GM21717 (cell line): ENCODE data around the gene VMAC.

Source experiments
- ATAC-seq: cut with Tn5 transposase; IDR thresholded peaks from one replicate; pipeline ENCODE4 v1.9.1; 2021; ENCODE audit warnings: mild to moderate bottlenecking, moderate library complexity; ENCODE audit not compliant: unreplicated experiment

Gene VMAC

DNA sequence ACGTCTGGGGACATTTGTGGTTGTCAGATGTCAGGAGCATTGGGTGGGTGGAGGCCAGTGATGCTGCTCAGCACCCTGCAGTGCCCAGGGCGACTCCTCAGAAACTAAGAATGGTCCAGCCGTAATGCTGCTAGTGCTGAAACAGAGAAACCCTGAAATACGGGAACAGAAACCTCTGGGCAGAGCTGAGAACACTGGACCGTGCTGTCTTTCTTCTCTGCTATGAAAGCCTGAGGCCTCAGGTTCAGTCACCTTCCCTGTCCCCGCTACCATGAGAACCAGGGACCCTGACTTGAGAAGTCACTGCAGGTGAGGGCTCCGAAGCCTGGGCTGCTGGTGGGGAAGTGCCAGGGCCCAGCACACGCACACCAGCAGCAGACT, 22.8 kb downstream of the VMAC start:
- ATAC-seq, result no peak

DNA sequence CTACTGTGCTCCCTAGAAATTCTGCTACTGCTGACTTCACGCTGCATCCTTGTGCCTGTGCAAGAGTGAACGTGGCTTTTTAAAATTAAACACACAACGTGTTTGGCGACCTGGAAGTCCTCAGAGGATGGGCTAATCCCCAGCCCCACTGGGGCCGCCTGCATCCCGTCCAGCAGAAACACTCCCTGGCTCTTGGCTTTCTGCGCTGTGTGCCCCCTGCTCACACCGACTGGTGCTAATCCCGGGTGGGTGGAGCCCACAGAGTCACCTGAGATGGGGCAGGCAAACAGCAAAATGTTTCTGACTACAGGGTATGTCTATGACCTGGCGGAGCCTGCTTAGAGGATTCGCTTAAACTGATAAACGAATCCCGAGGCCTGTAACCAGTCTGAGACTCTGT, 24.5 kb downstream of the VMAC start:
- ATAC-seq, result no peak

DNA sequence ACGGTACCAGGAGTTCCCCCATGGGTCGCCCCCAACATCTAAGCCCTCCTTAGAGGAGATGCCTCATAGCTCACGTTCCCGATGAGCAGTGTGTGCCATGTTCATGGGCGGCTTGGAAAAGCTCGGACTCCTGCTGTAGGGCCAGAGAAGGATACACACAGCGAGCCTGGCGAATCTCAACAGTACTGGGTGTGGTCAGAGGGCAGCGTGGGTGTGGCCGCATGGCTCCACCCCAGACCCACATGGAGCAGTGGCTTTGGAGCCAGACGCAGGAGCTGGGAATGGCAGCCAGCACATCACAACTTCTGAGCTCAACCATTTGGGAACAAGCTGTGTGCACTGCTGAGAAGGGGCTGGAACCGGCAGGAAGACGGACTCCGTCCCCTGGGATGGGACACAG, 25.0 kb downstream of the VMAC start:
- ATAC-seq, result no peak

DNA sequence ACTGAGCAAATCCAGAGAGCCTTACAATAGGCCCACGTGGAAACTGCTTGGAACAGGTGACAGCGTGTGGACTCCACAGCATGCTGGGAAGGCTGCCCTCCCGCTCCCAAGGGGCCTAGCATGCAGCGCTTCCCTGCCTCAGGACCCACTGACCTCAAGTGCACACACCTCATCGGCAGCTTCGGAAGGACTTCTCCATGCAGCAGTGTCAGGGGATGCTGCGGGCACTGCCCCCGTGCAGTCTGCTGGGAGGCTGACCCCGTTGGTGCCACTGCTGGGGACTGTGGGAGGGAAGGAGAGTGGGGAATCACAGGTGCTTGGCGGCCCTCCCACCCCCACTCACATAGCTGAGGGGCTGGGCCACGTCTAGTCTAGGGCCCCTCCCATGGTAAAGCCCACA, 26.6 kb downstream of the VMAC start:
- ATAC-seq, result no peak

DNA sequence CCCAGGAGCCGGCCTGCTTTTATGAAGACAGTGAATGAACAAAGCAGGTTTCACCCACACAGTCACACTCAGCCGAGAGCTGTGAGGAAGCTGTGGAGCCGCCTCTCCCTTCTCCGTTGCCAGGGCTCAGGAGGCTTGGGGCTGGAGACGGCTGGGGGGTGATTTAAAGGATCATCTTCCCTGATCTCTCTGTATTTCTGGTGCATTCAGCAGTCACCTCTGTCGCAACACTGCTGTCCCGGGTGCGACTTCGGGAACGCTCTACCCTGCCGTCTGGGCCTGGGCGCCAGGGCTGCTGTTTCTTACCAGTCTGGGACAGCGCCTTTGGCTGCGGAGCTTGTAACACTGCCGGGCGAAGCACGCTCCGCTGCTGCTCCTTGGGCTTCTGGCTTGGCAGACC, 27.5 kb downstream of the VMAC start:
- ATAC-seq, result no peak

DNA sequence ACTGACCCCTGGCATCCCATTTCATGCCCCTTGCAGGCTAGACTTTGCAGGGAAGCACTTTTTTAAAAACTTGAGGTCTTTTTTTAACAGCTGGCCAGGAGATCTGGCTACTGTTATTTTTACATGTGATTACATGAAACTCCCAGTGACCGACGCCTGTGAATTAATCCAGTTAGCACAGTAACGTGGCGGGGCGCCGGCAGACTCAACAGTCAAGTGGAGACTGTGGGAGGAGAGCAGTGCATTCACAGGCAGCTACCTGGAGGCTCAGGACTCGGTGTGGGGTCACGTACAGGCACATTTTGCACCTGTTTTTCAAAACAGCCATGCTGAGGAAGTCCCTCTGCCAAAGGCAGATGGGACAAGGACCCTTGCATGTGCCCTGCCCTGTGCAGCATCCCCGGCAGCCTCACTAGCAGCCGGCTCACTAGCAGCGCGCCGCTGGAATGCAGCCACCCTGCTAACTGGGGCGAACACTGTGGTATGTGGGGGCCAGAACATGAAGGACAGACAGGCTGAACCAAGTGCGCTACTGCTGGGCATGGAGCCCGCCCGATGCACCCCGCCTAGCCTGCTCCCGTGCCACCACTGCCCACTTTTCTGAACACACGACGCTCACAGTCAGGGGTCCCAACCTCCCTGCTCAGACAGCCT, 28.1 kb downstream of the VMAC start:
- no peak for ATAC-seq

DNA sequence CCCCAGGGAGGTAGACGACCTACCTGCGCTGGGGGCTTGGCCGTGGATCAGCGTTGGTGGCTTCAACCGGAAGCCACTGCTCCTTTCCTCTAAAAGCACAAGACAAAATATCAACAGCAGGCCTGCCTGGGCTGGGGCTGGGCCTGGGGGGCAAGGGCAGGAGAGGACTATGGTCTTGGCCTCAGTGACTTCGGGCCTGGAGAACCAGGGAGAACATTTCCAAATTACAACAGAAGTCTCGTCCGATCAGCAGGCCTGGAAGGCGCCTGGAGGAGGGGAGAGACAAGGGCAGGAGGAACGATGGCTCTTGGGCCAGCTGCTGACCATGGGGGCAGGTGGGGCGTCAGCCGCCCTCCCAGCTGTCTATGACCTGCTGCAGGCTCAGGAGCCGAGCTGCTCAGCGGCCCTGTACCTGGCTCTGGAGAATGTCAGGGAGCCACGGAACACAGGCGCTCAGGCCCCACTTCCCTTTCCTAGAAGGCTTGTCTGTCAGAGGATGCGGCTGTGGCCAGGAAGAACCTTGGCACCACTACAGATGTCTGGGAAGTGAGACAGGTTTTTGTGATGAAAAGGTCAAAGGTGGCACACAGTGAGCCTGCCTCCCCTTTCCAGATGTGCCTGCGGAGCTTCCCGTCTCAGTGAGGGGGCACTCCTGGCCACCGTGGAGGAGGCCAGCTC, 28.9 kb downstream of the VMAC start:
- no peak for ATAC-seq

DNA sequence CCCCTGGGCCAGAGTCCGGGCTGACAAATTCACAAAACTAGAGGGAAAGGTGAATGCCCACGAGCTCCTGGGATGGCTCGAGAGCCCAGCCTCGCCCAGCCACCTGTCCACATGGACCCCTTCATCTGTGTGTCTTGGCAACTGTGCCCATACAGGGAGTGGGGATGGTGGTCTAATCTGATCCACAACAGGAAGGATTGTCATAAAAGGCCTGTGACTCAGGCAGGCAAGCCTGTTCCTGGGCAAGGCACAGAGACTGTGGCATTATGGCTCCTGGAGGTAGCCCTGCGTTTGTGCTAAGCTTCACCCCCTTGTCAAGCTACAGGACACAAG, 29.4 kb downstream of the VMAC start:
- ATAC-seq, result no peak

DNA sequence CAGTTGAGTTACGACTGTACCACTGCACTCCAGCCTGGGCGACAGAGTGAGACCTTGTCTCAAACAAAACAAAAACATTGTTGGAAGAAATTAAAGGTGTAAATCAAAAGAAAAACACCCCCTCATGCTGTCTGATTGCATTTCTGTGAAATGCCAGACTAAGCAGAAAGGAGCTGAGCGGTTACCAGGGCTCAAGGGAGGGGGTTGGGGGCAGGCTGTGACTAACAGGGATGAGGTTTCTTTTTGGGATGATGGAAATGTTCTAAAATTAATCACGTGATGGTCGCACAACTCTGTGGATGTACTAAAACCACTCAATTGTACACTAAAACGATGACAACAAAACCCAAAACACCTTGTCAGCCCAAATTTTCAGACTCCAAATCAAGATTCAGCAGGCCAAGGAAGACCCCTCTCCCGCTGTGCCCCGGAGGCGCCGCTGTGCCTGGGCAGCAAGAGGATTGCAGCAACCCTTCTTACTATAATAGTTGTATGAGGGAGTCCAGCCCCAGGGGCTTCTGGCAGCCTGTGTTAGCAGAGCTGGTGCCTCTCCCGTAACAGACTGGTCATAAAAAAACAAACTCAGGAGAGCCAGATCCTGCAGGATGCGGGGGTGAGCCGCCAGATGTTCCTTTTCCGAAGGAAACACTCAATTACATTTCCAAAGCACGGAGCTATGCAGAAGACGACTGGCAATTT, 30.3 kb downstream of the VMAC start:
- no peak for ATAC-seq

DNA sequence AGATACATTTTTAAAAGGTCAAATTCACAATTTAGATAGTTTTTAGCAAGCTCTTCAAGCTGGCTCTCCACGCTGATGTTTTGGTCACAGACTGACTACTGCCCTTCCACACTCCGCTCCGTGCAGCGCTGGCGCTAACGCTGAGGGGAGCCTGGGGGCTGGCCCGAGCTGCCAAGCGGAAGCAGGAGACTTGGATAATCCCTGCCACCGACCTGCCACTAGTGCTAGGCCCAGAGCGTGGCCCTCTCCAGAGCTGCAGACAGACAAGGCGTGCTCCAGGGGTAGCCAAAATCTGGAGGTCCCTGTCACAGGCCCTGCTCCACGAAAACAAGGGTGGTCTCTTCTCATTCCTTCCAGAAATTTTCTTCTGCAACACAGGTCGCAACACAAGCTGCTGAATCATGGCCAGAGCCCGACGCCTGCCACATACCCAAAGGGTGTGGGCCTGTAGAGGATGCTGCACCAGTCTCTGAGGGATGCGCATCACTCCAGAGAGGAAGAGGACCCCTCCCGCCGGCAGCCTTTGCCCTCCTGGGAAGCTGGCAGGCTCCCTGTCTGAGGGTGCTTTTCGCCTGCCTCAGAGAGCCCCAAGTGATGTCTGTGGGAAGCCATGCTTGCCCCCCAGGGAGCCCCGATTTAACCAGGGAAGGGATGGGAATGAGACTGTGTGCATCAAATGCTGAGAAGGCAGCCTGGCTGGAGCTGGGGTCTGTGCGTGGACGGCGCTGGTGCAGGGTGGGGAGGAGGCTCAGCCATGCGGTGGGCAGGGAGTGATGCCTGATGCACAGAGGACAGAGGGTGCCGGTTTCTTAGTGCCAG, 31.0 kb downstream of the VMAC start:
- ATAC-seq, result no peak

DNA sequence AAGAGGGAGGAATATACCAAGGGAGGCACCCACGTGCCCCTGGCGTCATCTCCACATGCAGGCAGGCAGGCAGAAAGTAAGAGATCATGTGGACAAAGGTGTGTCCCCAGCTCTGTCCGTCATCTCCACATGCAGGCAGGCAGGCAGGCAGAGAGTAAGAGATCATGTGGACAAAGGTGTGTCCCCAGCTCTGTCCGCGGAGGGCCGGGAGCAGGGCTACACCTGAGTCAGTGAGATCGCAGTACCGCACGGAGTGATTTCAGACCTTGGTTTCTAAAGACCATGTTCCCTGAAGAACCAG, 31.6 kb downstream of the VMAC start:
- ATAC-seq, result no peak

DNA sequence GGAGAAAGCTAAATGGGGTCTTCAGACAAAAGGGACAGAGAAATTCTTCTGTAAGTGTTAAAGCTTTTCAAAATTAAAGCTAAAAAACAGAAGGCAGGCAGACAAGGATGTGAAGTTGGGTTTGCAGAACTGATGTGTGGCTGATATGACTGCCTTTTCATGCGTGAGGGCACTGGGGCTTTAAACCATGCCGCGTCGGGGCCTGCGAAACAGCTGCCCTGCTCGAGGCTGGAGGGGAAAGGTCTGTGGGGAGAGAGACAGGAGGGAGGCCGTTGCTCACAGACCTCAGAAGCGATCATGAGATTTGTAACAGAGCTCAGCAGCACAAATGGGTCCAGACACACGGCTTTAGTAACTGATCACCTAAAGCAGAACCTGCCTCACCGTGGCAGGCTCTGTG, 32.9 kb downstream of the VMAC start:
- no peak for ATAC-seq

DNA sequence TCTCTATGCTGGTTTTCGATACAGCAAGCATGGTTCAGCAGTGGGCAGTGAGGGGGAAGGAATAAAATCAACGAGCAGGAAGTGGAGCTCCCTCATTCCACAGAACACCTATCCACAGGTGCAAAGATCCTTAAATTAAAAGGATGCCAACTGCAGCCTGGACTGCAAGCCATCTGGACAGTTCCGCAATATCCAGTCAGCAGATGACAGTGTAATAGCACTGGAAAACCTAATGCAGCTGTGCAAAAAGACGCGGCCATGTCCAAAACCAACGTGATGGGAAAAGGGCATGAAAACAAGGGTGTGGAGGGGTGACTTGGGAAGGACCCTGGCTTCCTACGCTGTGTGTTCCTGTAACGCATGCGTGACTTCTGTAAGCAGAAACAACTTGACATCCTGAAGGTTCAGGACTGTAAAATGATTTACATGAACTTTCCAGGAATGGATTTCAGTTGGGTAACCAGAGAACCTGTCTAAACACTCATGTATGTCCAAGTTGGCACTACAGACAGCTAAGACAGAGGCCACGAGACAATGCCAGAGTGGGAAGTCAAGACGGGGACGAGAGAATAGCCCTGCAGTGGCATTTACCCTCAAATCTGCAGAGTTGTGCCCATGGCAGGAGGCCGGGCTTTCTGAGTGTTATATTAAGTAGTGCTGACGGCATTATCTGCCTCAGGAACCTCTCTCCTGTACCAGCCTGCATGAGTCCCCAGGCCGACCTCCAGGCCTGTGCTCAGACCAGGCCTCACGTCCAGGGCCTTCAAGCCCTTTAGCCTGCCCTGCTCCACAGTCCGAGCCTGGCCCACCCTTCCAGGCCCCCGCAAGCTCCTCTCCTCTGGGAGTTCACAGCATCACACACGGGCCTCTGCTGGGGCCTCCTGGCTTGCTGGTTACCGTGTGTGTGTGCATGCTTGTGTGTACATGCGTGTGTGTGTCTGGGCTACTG, 35.9 kb downstream of the VMAC start:
- no peak for ATAC-seq

DNA sequence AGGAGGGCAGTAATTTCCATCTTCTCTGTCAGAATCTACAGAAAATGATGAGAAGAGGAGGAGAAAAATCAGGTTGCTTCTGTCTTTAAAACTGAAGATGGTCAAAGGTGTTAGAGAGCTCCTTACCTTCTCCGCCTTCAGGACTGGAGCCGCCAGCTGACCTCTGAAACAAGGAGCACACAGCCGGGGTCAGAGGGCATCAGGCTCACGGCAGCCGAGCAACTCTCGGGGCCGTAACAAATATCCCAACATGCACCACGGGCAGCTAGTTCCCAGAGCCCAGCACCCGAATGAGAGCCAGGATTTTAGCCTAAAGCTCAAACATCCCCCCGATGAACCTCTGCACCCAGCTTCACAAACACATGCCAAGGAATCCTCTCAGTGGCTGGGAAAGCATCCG, 37.0 kb downstream of the VMAC start:
- ATAC-seq, result no peak

DNA sequence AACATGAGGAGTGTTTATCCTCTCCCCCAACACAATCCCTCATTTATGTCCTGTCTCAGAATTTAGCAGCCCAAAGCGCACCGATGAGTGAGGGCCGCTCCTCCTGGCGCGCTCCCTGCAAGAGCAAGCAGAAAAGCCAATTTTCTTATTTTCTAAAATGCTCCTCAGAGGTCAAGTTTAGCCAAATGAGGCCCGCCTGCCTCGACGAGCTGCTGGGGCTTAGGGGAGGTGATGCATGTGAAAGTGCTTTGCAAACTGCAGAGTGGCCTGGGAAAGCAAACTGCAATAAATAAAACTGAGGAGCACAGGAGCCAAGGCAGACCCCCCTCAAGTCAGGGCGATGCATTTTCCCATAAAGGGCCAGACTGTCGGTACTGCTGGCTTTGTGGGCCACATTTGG, 38.4 kb downstream of the VMAC start:
- ATAC-seq, result no peak

DNA sequence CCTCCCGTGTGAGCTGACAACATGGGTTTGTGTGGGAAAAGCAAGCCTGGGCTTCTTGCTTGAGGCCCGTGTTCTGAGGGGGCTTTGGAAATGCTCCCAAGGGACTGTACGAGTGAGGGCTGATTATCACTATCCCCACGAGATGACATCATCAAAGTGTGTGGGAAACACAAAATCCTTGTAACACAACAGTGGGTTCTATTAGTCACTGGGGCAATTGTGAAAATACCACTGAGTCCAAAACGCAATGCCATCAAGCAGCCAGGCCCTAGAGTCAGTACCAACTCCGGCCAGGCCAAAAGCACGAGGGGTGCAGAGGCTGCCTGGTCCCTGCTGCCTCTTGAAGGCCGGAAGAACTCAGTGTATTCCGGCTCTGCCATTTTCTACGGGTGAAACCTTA, 39.0 kb downstream of the VMAC start:
- no peak for ATAC-seq

DNA sequence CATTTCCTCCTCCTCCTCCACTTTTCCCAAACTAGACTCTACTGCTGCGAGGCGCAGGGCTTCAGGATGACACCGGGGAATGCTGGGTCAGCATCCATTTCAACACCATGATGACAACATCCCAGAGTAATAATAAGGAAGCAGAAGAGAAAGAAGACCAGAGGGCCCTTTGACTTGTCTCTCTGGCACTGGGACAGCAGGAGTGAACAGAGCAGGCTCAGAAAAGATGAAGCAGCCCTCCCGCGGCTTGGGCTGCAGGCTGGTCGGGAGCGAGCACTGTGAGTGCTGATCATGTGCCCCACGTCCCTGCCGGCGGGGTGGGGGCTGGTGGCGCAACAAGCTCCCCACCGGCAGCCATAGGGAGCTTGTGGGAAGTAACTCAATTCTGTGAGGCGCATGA, 42.8 kb downstream of the VMAC start:
- ATAC-seq, result no peak

DNA sequence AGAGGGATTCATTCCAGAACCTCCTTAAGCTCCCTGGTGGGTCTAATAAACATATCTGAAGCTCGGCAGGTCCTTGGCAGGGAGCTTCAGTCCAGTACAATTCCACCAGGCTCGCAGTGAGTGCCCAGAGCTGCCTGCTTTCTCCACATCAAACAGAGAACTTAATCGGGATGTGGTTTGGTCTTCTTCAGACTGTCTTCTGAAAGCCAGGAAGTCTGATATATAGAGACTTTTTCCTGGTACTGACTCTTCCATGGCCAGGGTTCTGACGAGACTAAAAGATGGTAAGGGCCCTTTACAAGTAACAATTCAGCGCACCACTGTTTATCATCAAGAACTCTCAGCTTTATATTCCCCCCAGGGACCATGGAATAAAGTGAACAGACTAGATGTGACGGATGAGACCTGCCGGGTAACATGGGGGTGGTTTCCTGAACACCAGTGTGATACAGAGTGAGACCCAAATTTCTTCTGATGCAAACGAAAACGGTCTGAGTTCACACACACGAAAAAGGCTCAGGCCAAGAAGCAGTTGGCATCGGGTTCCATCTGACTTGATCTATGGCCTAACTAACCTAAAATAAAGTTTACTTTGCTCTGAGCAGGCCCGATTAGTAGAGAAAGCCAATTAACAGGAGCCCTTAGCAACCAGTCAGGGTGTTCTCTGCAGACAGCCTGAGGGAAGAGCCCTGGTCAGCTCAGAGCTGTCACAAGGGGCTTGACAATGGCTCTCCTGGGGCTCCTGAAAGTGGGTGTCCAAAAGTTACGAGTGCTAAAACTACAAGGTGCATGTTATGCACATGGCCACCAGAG, 44.3 kb downstream of the VMAC start:
- ATAC-seq, result no peak

DNA sequence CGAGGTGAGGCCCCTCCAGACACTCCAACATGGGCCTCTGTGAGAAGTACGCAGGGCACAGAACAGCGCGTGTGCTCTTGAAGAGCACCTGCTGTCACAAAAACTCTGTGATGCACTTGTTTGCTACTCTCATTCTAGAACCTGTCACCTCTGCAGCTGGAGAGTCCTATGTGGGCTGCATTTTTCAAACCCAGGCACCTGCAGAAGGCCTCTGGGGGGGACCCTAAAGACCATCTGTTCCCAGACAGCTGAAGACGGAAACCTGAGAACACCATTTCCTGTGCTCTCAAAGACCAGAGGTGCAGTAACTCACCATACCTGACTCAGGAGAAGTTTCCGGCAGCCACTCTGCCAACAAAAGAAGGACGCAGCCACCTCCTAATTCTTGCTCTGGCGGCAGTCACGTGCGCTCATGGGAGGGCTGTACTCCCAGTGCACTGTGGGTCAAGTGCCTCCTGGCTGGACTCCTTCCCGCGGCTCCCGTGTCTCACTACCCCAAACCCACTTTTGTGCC, 45.2 kb downstream of the VMAC start:
- ATAC-seq, result no peak

DNA sequence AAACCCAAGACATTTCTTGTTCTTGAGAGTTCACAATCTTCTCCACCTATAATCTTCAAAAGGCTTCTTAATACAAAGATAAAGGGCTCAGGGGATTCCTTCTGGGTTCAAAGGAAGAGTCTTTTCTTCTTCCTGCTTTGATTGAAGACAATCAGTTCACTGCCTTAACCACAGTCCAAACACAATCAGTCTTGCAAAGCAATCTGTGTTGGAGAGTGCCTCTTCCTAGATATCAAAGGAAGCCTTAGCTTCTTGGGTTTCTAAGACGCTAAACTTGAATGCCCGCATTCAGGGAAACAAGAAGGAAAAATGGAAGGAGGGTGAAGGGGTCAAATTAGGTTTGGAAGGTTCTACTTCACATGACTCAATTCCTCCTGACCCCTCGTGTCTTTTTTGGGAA, 46.1 kb downstream of the VMAC start:
- ATAC-seq, result no peak
